Osteoblast (primary cell): Measurements from ENCODE around the gene RFC5. TPM values are rescaled to one million over a fixed set of nuclear protein-coding genes. Genes with fewer than 3 reads are reported as not detected.

Source experiments
- DNase-seq: peaks from one replicate; pipeline ENCODE4 v3.0.0; 2011; ENCODE audit warnings: low spot score, mixed read lengths; ENCODE audit not compliant: insufficient read length; ENCODE audit errors: missing footprints
- H2AFZ ChIP-seq: 2 replicates; pipeline ENCODE4 v1.6.0; 2011; ENCODE audit warnings: mild to moderate bottlenecking, low read length
- H3K27ac ChIP-seq: 2 replicates; pipeline ENCODE4 v1.5.1; 2011; ENCODE audit warnings: mild to moderate bottlenecking, low read depth, low read length, moderate library complexity
- H3K27me3 ChIP-seq: 2 replicates; pipeline ENCODE4 v1.6.0; 2012; ENCODE audit warnings: mild to moderate bottlenecking, control low read depth, inconsistent platforms, low read length, moderate library complexity; ENCODE audit not compliant: insufficient read depth
- H3K36me3 ChIP-seq: 2 replicates; pipeline ENCODE4 v1.5.1; 2011; ENCODE audit warnings: mild to moderate bottlenecking, low read length, control low read depth, moderate library complexity; ENCODE audit not compliant: insufficient read depth
- H3K4me1 ChIP-seq: 2 replicates; pipeline ENCODE4 v1.5.1; 2011; ENCODE audit warnings: mild to moderate bottlenecking, low read length, control low read depth, moderate library complexity; ENCODE audit not compliant: insufficient read depth
- H3K4me2 ChIP-seq: 2 replicates; pipeline ENCODE4 v1.6.0; 2011; ENCODE audit warnings: mild to moderate bottlenecking, low read length; ENCODE audit not compliant: insufficient read depth
- H3K4me3 ChIP-seq: fragments of 200-600 bp; sonication (generic); 3 replicates; pipeline ENCODE4 v1.5.1; 2012; ENCODE audit warnings: mild to moderate bottlenecking, low read length, inconsistent platforms; ENCODE audit not compliant: insufficient read depth
- H3K79me2 ChIP-seq: 2 replicates; pipeline ENCODE4 v1.6.0; 2012; ENCODE audit warnings: mild to moderate bottlenecking, low read length, control low read depth, inconsistent platforms; ENCODE audit not compliant: insufficient read depth
- H3K9me3 ChIP-seq: 2 replicates; pipeline ENCODE4 v1.5.1; 2011; ENCODE audit warnings: low read depth, low read length, control low read depth
- H4K20me1 ChIP-seq: 2 replicates; pipeline ENCODE4 v1.6.0; 2012; ENCODE audit warnings: mild to moderate bottlenecking, low read length, control low read depth; ENCODE audit not compliant: insufficient read depth
- total RNA-seq: library from RNA; depleted of rRNA; stranded (reverse); fragments of >200 nt; gene quantifications from 2 replicates; pipeline ENCODE4 v1.2.3, GENCODE V29; 2012
- TF ChIP-seq, protein P1 (sequence below): IDR thresholded peaks from 2 replicates; pipeline ENCODE4 v1.5.1; 2011; ENCODE audit warnings: mild to moderate bottlenecking, low read depth, low read length, moderate library complexity; ENCODE audit errors: extremely low read depth

The RFC5 gene
- total RNA-seq, 1 donor: 8.3 TPM

DNA sequence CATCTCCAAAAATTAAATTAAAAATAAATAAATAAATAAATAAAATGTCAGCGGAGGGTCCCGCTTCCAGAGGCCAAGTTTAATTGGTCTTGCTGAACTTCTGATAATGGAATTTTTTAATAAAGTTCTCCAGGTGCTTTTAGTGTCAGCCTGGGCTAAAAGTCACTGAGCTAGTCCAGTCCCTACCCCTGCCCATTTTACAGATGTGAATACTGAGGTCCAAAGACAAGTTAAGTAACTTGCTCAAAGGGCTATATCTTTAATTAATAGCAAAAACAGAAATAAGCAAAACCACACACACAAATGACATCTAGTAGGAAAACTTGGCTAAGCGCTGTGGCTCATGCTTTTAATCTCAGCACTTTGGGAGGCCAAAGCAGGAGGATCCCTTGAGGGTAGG is 5.6 kb upstream of the RFC5 start:
- H2AFZ ChIP-seq: no peak overlapping the region
- no peak overlapping the region for H3K4me3 ChIP-seq
- H3K4me1 ChIP-seq: peaks cover under 1% of the 10 kb centered on the region
- TF ChIP-seq, protein P1, sequence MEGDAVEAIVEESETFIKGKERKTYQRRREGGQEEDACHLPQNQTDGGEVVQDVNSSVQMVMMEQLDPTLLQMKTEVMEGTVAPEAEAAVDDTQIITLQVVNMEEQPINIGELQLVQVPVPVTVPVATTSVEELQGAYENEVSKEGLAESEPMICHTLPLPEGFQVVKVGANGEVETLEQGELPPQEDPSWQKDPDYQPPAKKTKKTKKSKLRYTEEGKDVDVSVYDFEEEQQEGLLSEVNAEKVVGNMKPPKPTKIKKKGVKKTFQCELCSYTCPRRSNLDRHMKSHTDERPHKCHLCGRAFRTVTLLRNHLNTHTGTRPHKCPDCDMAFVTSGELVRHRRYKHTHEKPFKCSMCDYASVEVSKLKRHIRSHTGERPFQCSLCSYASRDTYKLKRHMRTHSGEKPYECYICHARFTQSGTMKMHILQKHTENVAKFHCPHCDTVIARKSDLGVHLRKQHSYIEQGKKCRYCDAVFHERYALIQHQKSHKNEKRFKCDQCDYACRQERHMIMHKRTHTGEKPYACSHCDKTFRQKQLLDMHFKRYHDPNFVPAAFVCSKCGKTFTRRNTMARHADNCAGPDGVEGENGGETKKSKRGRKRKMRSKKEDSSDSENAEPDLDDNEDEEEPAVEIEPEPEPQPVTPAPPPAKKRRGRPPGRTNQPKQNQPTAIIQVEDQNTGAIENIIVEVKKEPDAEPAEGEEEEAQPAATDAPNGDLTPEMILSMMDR: no peak
- no peaks in the 10 kb centered on the region for H3K9me3 ChIP-seq
- no peaks in the 10 kb centered on the region for H4K20me1 ChIP-seq
- H3K36me3 ChIP-seq: no peaks in the 10 kb centered on the region
- H3K27me3 ChIP-seq: no peaks in the 10 kb centered on the region
- no peak overlapping the region for H3K4me2 ChIP-seq
- no peak for DNase-seq
- no peak overlapping the region for H3K27ac ChIP-seq
- H3K79me2 ChIP-seq: no peaks in the 10 kb centered on the region

DNA sequence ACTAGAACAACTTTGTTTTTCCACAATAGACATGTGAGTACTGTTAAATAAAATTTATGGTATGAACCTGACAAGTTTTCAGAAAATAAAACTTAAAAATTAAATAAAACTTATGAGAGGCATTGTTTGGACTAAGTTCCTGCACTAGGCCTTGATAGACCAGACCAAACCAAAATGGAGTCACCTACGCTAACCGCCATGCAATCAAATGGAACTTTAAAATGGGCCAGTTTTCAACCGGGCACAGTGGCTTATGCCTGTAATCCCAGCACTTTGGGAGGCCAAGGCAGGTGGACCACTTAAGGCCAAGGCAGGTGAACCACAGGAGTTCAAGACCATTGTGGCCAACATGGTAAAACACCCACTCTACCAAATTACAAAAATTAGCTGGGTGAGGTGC is 5.1 kb upstream of the RFC5 start:
- Histone ChIP-seq H3K9me3 (no peaks in the 10 kb centered on the region), H3K4me3 (no peak overlapping the region), H3K4me2 (no peak overlapping the region), H2AFZ (no peak overlapping the region), H3K36me3 (no peaks in the 10 kb centered on the region), H3K27ac (no peak overlapping the region), H3K79me2 (no peaks in the 10 kb centered on the region), H3K4me1 (peaks cover 3% of the 10 kb centered on the region), H4K20me1 (no peaks in the 10 kb centered on the region), H3K27me3 (no peaks in the 10 kb centered on the region)
- no peak for DNase-seq
- TF ChIP-seq, protein P1: no peak

DNA sequence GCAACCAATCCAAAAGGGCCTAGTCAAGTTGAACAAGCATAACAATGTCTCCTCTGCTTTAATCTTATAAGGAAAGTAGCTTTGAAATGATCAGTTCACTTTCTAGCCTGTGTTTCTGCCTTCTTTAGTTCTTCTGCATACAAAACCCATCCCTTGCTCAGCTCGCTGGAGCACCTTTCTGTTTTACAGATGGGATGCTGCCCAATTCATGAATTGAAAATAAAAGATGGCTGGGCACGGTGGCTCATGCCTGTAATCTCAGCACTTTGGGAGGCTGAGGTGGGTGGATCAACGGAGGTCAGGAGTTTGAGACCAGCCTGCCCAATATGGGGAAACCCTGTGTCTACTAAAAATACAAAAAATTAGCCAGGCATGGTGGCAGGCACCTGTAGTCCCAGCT is 4.5 kb upstream of the RFC5 start:
- Histone ChIP-seq H4K20me1 (no peaks in the 10 kb centered on the region), H3K79me2 (peaks cover 4% of the 10 kb centered on the region), H3K27ac (no peak overlapping the region), H3K27me3 (no peaks in the 10 kb centered on the region), H3K36me3 (no peaks in the 10 kb centered on the region), H3K4me2 (no peak overlapping the region), H3K4me3 (no peak overlapping the region), H2AFZ (no peak overlapping the region), H3K4me1 (peaks cover 3% of the 10 kb centered on the region), H3K9me3 (no peaks in the 10 kb centered on the region)
- no peak for DNase-seq
- TF ChIP-seq, protein P1: no peak

DNA sequence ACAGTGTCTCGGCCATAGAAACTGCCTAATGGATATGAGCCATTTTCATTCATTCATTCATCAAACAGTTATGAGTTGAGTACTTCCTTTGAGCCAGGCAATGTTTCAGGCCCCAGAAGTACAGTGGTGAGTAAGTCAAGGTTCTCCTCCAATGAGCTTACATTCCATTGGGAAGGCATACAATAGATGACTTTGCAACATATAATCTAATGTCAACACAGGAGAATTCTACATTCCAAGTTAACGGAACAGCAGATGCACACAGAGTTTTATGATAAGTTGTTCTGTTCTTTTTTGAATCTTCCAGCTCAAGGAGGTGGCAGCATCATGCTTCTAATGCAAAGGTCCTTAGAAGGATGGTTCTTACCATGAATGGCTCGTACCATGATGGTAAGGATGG is 3.2 kb upstream of the RFC5 start:
- peaks cover 12% of the 10 kb centered on the region for H3K4me1 ChIP-seq
- TF ChIP-seq, protein P1: no peak
- peaks cover 17% of the 10 kb centered on the region for H3K79me2 ChIP-seq
- no peaks in the 10 kb centered on the region for H3K9me3 ChIP-seq
- no peak overlapping the region for H3K27ac ChIP-seq
- H2AFZ ChIP-seq: no peak overlapping the region
- no peak overlapping the region for H3K4me3 ChIP-seq
- no peaks in the 10 kb centered on the region for H3K27me3 ChIP-seq
- no peak overlapping the region for H3K4me2 ChIP-seq
- DNase-seq: no peak
- peaks cover 2% of the 10 kb centered on the region for H3K36me3 ChIP-seq
- no peaks in the 10 kb centered on the region for H4K20me1 ChIP-seq
